RWPE1 (cell line): Measurements from ENCODE around the gene MT1G.
"Not testable (repeated sequence)": the region's sequence is repeated elsewhere in the genome, so short reads cannot be mapped to it uniquely, and the experiment has no call there.

ENCODE experiments used
- CTCF ChIA-PET: fragments of 350-600 bp; sonication (Branson Sonifier 250); formaldehyde crosslinking; extraction: SDS; loops from one replicate; lab custom pipeline; 2021; lab: Yijun Ruan, JAX
- POLR2A ChIA-PET: fragments of 400-600 bp; formaldehyde crosslinking; extraction: SDS; loops from one replicate; lab custom pipeline; 2020; ENCODE audit warnings: antibody characterized with exemption; ENCODE audit not compliant: low non-redundant PET; lab: Yijun Ruan, JAX
- DNase-seq: peaks from one replicate; pipeline ENCODE4 v3.0.0; 2012; ENCODE audit warnings: low spot score
- H3K27ac ChIP-seq: fragments of 450-650 bp; 2 replicates; pipeline ENCODE4 v1.5.1; 2017
- CTCF ChIP-seq: fragments of 450-650 bp; conservative IDR thresholded peaks from 2 replicates; pipeline ENCODE4 v1.5.1; 2017; ENCODE audit warnings: low read depth, mild to moderate bottlenecking

MT1G gene

DNA sequence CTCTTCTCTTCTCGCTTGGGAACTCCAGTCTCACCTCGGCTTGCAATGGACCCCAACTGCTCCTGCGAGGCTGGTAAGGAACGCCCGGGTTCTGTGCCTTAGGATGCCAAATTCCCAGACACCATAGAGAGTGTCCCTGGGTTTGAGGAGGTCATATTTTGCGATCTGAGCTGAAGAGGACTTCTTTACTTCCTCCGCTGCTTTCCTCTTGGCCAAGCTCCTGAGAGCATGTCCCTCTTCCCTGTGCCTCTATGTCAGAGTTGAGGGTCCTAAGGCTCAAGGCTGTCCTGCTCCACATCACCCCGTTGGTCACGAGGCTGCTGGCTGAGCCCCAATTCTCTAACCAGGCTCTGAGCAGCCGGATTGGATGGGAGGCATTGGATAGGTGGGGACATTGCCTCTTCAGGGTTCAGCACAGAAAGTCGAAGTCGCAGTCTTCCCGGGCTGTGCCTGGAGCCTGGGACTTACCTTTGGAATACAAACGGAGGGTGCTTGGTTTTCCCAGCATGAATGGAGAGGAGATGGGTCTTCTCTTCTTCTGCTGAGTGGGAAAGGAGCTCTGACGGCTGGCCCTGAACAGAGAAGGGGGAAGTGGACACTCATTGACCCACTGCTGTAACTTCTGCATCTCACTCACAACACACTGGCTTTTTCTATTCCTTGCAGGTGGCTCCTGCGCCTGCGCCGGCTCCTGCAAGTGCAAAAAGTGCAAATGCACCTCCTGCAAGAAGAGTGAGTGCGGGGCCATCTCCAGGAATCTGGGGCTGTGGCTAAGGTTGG, 2.2 kb upstream of the MT1G start:
- H3K27ac ChIP-seq = no peak overlapping the region
- TF ChIP-seq CTCF = no peak
- CTCF ChIA-PET = no interaction called here
- POLR2A ChIA-PET = no interaction called here
- no peak for DNase-seq

- DNase-seq = no peak
- H3K27ac ChIP-seq = no peak within 1 kb of the TSS
- POLR2A ChIA-PET = no interaction called here
- TF ChIP-seq CTCF = no peak
- CTCF ChIA-PET = no interaction called here
Observed at GRCh38 chr16:56669005-56669839, 1.4 kb upstream of the MT1G start, which contains the start of gene MT1H. Gene MT1H, plus strand, starts transcription at chr16:56669814. Its CDS starts 71 bp downstream, at chr16:56669885.

GRCh38 chr16:56665286-56666261, 2.3 kb downstream of the MT1G start:
- H3K27ac ChIP-seq, POLR2A ChIA-PET, DNase-seq, CTCF ChIA-PET: not testable (repeated sequence)

DNA sequence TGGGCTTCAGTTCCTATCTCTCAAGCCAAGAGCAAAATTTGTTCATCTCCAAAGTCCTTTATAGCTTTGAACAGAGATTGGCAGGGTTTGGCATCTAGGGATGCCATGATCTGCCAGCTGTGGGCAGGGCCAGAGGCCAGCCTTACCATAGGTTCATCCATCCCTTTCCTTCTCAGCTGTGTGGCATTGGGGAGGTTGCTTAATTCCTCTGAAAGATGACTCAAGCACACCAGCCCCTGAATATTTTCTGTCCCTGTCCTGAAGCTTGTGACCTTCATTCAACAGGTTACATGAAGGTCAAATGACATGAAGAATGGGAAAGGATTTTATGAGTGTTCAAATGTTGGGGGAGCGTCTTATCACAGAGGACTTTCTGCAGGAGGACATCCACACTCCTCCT, 3.4 kb downstream of the MT1G start:
- no peak for DNase-seq
- ChIA-PET CTCF (no interaction called here), POLR2A (no interaction called here)
- no peak overlapping the region for H3K27ac ChIP-seq
- no peak for TF ChIP-seq CTCF

DNA sequence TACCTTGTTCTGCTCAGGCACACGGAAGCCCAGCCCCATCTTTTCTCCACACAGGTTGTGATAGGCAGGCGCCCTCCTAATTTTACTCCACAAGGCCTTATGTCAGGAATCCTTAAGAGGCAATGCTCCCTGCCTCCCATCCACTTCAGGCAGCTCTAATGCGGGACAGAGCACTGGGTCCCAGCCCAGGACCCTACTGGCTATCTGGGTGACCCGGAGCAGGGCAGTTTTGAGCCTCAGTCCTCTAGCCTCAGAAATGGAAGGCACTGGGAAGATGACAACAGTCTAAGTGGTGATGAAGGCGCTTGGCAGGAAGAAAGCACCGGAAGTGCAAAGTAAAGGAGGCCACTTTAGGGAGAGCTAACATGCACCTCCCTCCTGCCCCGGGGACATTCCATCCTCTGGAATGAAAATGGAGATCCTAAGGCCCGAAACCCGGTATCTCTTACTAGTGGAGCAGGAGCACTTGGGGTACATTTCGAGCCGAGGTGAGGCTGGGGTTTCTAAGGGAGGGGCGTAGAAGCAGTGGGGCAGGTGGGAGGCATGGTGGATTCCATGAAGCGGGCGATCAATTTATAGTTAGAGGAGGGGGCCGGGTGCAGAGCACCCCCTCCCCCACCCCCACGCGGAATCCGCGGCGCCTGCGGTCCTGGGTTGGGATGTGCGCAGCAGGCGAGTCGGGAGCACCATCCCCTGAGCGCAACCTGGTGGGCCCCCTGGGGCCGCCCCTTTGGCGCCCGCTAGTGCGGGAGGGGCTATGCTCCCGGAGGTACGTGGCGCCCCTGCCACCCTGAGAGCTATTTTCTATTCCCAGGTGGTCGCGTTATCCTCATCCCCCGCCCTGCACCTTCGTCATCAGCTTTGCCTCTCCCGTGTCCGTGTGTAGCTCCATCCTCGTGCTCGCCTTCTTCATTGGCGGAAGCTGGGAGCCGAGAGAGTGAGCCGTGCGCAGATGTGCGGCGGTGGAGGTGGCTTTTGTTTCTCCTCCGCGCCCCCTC, 5.2 kb downstream of the MT1G start:
- TF ChIP-seq CTCF = no peak
- H3K27ac ChIP-seq = no peak overlapping the region
- DNase-seq = no peak
- POLR2A ChIA-PET = no interaction called here
- CTCF ChIA-PET = interaction anchor here (0.7 kb wide), 1 partner anchor 72 kb away, joined by 3 read pairs; no protein-coding TSS in a partner anchor

DNA sequence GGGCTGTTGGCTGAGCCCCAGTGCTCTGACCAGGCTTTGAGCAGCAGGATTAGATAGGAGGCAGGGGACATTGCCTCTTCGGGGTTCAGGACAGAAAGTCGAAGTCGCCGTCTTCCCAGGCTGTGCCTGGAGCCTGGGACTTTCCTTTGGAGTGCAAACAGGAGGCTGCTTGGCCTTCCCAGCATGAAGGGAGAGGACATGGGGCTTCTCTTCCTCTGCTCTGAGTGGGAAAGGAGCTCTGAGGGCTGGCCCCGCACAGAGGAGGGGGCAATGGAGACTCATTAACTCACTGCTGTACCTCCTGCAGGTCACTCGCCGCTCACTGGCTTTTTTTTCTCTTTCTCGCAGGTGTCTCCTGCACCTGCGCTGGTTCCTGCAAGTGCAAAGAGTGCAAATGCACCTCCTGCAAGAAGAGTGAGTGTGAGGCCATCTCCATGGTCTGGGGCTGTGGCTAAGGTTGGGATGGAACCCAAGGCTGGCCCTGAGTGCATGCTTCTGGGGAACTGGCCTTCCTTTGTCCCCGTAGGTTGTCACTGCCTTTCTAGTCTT, 9.5 kb downstream of the MT1G start:
- DNase-seq = no peak
- TF ChIP-seq CTCF = no peak
- H3K27ac ChIP-seq = peak overlapping the region; percentile 71
- ChIA-PET CTCF (no interaction called here), POLR2A (no interaction called here)
